ENCODE results near the gene PXDN.
"Not testable (repeated sequence)": the region's sequence is repeated elsewhere in the genome, so short reads cannot be mapped to it uniquely, and the experiment has no call there.

Gene PXDN

DNA sequence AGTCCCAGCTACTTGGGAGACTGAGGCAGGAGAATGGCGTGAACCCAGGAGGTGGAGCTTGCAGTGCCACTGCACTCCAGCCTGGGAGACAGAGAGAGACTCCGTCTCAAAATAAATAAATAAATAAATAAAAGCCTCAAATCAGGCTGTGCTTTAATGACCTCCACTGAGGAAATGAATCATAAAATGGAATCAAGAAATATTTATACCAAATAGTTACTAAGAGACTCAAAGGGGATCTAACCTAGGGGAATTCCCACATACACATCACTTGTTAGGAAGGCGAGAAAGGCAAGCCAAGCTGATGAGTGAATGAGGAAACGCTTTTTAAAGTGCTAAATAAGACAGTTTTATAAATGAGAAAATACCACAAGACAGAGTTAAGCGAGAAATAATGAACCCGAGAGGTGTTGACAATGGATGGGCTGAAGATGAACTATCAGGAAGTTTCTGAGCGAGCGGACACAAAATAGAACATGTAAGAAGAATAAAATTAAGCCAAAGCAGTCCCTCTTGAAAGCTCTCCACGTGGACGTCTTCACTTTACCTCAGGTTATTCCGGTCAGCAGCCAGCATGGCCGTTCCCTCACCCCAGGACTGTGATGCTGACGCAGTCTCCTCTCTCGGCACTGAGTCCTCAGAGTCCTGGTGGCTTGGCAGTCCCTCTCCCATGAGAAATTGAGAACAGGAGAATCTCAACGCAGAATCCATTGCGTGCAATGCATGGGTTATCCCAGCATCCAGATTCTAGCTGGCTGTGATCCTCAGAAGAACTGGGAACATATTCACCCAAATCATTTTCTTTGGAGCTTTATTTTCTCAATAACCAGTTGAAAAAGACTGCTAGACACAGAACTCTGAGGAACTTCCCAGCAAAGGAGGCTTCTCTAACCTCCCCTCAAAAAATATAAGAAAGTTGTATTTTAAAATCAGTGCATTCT, 22.3 kb downstream of the PXDN start:
- DNase-seq = peak; percentile 67

GRCh38 chr2:1718339-1719220, 25.7 kb downstream of the PXDN start:
- no peak for DNase-seq

DNA sequence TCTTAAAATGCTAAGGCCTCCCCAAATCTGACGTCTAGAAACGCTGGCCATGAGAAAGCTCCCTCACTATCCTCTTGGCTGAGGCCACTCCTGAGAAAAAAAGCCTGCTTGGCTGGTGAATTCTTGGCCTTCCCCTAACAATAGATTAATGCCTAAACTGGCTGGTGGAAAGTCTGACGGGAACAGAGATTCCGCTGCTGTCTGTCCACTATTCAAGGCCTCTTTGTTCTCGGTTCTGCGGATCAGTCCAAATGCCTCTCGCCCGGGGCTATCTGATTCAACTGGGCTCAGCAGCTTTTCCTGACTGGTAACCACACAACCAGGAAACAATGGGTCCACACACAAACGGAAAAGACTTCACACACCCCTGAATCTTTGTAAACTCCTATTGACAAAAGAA, 27.2 kb downstream of the PXDN start:
- no peak for DNase-seq

GRCh38 chr2:1716441-1716840, 27.9 kb downstream of the PXDN start:
- no peak for DNase-seq

DNA sequence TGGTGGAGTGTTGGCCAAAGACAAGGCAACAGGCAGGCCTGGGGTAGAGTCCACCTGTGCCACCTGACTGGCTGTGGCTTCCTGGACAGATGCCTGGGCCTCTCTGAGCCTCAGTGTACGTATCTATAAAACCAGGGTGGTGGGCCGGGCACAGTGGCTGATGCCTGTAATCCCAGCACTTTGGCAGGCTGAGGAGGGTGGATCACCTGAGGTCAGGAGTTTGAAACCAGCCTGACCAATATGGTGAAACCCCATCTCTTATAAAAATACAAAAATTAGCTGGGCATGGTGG, 28.4 kb downstream of the PXDN start:
- not testable (repeated sequence) for DNase-seq

GRCh38 chr2:1715184-1716013, 28.9 kb downstream of the PXDN start:
- DNase-seq = no peak

DNA sequence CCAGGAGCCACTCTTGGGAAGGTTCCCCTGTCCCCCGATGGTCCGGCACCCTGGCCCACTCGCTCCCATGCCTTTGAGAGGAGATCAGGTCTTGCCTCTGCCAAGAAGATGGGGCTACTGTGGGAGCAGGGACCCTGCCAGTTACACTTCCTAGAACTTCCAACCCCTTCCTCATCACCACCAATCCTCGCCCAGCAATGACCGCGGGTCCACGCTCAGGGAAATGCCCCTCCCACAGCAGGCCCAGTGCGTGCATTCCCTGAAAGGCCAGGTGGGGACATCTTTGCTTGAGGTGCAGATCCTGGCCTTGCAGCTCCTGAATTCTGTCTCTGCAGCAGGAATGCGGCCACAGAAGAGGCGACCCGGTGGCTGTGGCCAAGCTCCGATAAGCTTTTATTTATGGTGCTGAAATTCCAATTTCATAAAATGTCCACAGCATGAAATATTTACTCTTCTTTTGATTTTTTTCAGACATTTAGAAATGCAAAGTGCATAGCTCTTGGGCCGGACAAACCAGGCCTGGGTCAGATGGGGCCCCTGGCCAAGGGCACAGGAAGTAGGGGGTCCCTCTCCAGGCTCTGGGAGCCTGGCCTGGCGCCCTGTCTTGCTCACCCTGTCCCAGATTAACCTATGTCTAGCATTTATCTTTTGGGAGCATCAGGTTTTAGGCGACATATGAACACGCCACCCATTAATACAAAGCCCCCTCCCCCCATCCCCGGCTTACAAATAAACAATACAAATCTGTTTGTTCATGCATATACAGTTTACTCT, 29.8 kb downstream of the PXDN start:
- no peak for DNase-seq

GRCh38 chr2:1713839-1714236, 30.5 kb downstream of the PXDN start:
- DNase-seq = no peak

GRCh38 chr2:1713142-1713838, 31.0 kb downstream of the PXDN start:
- no peak for DNase-seq

GRCh38 chr2:1709946-1710560, 34.3 kb downstream of the PXDN start:
- no peak for DNase-seq

DNA sequence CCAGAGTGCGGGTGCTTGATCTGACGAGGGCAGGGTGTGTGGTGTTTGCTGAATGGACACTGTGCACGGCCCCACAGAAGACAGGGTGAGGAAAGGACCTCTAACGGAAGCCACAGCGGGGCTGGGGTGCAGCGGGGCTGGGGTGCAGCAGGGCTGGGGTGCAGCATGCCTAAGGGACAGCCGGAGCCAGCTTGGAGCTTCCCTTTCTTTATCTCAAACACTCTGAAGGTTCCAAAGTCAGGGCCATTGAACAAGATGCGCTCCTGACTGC, 35.0 kb downstream of the PXDN start:
- no peak for DNase-seq

GRCh38 chr2:1708476-1709334, 35.6 kb downstream of the PXDN start:
- DNase-seq = no peak

- peak; percentile 64 for DNase-seq
Observed at GRCh38 chr2:1707771-1708418, 36.4 kb downstream of the PXDN start.

DNA sequence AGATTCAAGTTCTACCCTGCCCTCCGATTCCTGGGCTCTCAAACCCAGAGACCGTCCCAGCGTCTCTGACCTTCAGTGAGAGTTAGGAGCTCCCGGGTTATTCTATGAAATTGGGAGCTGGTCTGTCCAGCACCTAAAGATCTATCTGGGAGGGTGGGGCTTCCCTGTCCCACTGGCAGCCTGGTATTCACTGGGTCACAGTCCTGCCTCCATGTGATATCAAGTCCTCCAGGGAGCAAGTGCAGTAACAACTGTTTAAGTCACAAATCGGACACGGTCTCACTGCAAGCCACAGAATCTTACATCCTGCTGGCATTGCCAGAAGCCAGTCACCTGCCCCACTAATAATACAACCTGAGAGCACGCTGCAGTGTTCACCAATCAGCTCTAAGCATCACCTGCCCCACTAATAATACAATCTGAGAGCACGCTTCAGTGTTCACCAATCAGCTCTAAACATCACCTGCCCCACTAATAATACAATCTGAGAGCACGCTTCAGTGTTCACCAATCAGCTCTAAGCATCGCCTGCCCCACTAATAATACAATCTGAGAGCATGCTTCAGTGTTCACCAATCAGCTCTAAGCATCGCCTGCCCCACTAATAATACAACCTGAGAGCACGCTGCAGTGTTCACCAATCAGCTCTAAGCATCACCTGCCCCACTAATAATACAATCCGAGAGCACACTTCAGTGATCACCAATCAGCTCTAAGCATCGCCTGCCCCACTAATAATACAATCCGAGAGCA, 38.0 kb downstream of the PXDN start:
- not testable (repeated sequence) for DNase-seq

- no peak for DNase-seq
Observed at GRCh38 chr2:1705557-1706076, 38.7 kb downstream of the PXDN start.

- no peak for DNase-seq
Observed at GRCh38 chr2:1704631-1705556, 39.4 kb downstream of the PXDN start.

- DNase-seq = no peak
Observed at GRCh38 chr2:1702186-1702565, 42.1 kb downstream of the PXDN start.
